ENCODE results near the gene NUDT13. TPM values are rescaled to one million over a fixed set of nuclear protein-coding genes. Genes with fewer than 3 reads are reported as not detected.
"Not testable (repeated sequence)": the region's sequence is repeated elsewhere in the genome, so short reads cannot be mapped to it uniquely, and the experiment has no call there.

The NUDT13 gene
- total RNA-seq, 6 experiments from 2014 or later = 1.8 to 4.2 (median 2.1) TPM

DNA sequence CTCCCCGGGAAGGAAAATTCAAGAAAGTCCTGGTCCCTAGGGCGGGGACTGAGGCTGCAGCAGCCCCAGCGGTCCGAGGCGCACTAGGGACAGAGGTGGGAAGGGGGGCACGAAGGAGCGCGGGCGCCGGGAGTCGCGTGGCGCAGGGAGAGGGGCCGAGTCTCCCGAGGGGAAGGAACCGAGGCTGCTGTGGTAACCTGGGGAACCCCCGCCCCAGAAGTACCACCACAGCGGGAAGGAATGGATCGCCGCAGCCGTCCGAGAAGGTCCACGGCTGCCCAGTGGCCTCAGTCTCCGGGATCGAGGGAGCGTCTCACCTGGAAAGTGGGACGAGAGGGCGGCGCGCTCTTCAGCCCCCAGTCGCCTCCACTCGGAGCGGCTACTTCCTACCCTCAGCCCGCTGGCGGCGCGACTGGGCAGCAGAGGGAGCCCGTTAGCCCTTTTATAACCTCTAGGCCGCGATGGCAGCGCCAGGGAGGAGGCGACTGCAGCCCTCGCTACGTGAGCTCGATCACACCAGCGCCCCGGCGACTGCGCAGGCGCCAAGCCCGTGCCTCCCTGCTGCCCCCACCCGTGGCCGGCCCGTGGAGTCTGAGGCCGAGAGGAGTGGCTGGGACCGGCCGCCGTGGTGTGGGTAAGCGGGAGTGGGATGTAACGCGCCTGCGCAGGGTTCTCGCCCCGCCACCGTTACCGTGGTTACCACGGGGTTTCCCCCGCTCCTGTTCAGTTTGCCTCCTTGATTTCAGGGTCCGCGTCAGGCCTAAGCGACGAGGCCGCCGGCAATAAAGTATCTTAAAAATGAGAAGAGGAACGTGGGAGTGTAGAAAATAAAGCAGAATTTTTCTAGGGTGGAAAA lies 13.6 kb upstream of the NUDT13 start, which contains the start of gene P4HA1:
P4HA1 (minus strand) TSS at position 418 of the 856 bp plus-strand sequence. CDS start 21,983 bp downstream, outside the sequence.
- intact Hi-C loops (cut with DNase I) = no loop called here
- Histone ChIP-seq H3K9me3 (no peaks in the 10 kb centered on the region), H3K27ac (peak within 1 kb of the TSS; percentile 95 to 100 (median 98)), H3K27me3 (no peaks in the 10 kb centered on the region), H3K4me1 (peaks cover 0 to 12% (median 0%) of the 10 kb centered on the region in 4 donors), H3K4me3 (peak within 1 kb of the TSS; percentile 73 to 93 (median 77)), H3K36me3 (no peaks in the 10 kb centered on the region)
- 0% methylated on average over 17 of the region's 75 CpGs for WGBS (ENCODE audit: insufficient coverage, low coverage, low lambda C conversion rate, missing lambda C conversion rate)
- peak; percentile 94 for TF ChIP-seq POLR2A (IDR thresholded peaks at IDR 0.05)
- peak; percentile 42 to 65 (median 54) for TF ChIP-seq CTCF (IDR thresholded peaks at IDR 0.05)
- ATAC-seq (peak; percentile 88 to 97 (median 94)), DNase-seq (peak; percentile 100)

DNA sequence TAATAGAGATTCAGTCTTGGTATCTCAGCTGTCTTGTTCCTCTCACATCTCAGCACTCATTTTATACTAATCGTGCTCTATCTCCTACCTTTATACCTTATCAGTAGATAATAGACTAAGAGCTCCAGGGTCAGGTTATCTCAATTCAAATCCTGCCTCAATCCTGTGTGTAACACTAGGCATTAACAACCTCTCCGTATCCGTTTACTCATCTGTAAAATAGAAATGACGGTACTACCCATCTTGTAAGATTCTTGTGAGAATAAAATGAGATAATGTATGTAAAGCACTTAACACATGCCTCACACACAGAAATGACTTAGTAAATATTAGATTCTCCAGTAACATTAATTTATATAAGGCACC lies 13.0 kb upstream of the NUDT13 start:
- ATAC-seq (peak in 1 of 4 donors; percentile 0), DNase-seq (no peak)
- 54% methylated on average over 4 of the region's 4 CpGs for WGBS (ENCODE audit: insufficient coverage, low coverage, low lambda C conversion rate, missing lambda C conversion rate)
- Histone ChIP-seq H3K9me3 (no peaks in the 10 kb centered on the region), H3K27ac (peak overlapping the region; percentile 54 to 100 (median 98)), H3K4me3 (peak overlapping the region in 2 of 3 donors; percentile 25 to 77), H3K4me1 (peaks cover 0 to 6% (median 0%) of the 10 kb centered on the region in 4 donors), H3K36me3 (no peaks in the 10 kb centered on the region), H3K27me3 (no peaks in the 10 kb centered on the region)
- no peak for TF ChIP-seq CTCF (IDR thresholded peaks at IDR 0.05)
- no peak for TF ChIP-seq POLR2A (IDR thresholded peaks at IDR 0.05)
- intact Hi-C loops (cut with DNase I) = no loop called here

GRCh38 chr10:73099141-73099540 lies 11.1 kb upstream of the NUDT13 start:
- DNase-seq = no peak
- Histone ChIP-seq H3K9me3 (no peaks in the 10 kb centered on the region), H3K36me3 (no peaks in the 10 kb centered on the region), H3K27me3 (no peaks in the 10 kb centered on the region), H3K4me1 (peaks cover 0 to 4% (median 0%) of the 10 kb centered on the region in 4 donors), H3K27ac (no peak overlapping the region), H3K4me3 (no peak overlapping the region)
- WGBS (ENCODE audit: insufficient coverage, low coverage, low lambda C conversion rate, missing lambda C conversion rate) = 45% methylated on average over 1 of the region's 1 CpG
- no peak for ATAC-seq
- intact Hi-C loops (cut with DNase I) = no loop called here
- TF ChIP-seq CTCF (IDR thresholded peaks at IDR 0.05) (no peak), POLR2A (IDR thresholded peaks at IDR 0.05) (no peak)

GRCh38 chr10:73106301-73106700 lies 4.0 kb upstream of the NUDT13 start:
- TF ChIP-seq CTCF (IDR thresholded peaks at IDR 0.05) = no peak
- TF ChIP-seq POLR2A (IDR thresholded peaks at IDR 0.05) = no peak
- Histone ChIP-seq H3K4me3 (no peak overlapping the region), H3K27ac (no peak overlapping the region), H3K9me3 (no peaks in the 10 kb centered on the region), H3K36me3 (no peaks in the 10 kb centered on the region), H3K4me1 (no peaks in the 10 kb centered on the region), H3K27me3 (no peaks in the 10 kb centered on the region)
- WGBS (ENCODE audit: insufficient coverage, low coverage, low lambda C conversion rate, missing lambda C conversion rate) = 85% methylated on average over 3 of the region's 3 CpGs
- DNase-seq (no peak), ATAC-seq (no peak)
- intact Hi-C loops (cut with DNase I) = no loop called here

DNA sequence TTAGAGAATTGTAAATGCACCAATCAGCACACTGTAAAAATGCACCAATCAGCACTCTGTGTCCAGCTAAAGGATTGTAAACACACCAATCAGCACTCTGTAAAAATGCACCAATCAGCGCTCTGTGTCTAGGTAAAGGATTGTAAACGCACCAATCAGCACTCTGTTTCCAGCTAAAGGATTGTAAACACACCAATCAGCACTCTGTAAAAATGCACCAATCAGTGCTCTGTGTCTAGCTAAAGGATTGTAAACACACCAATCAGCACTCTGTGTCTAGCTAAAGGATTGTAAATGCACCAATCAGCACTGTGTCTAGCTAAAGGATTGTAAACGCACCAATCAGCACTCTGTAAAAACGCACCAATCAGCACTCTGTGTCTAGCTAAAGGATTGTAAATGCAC lies 1.0 kb upstream of the NUDT13 start:
- ATAC-seq; H3K36me3 ChIP-seq; H3K27ac ChIP-seq; H3K4me3 ChIP-seq; H3K4me1 ChIP-seq; H3K27me3 ChIP-seq; H3K9me3 ChIP-seq; DNase-seq; intact Hi-C loops (cut with DNase I): not testable (repeated sequence)
- 94% methylated on average over 3 of the region's 4 CpGs for WGBS (ENCODE audit: insufficient coverage, low coverage, low lambda C conversion rate, missing lambda C conversion rate)

- H3K27me3 ChIP-seq; H3K27ac ChIP-seq; DNase-seq; H3K36me3 ChIP-seq; H3K4me3 ChIP-seq; H3K9me3 ChIP-seq; intact Hi-C loops (cut with DNase I); H3K4me1 ChIP-seq; ATAC-seq: not testable (repeated sequence)
- WGBS (ENCODE audit: insufficient coverage, low coverage, low lambda C conversion rate, missing lambda C conversion rate) = 94% methylated on average over 13 of the region's 13 CpGs
Observed at GRCh38 chr10:73112032-73112431, 1.8 kb downstream of the NUDT13 start.

Measured in right lobe of liver (tissue), 6 donors.